GM20000 (cell line): ENCODE measurements around the gene SUV39H1.

ENCODE experiments used
- DNase-seq: peaks from one replicate; pipeline ENCODE4 v3.0.0; 2012; ENCODE audit warnings: low spot score
- TF ChIP-seq, protein P1 (sequence below): IDR thresholded peaks from 2 replicates; pipeline ENCODE4 v1.5.1; 2012; ENCODE audit warnings: mild to moderate bottlenecking, control low read depth; ENCODE audit errors: extremely low read depth, missing control alignments

SUV39H1 gene

DNA sequence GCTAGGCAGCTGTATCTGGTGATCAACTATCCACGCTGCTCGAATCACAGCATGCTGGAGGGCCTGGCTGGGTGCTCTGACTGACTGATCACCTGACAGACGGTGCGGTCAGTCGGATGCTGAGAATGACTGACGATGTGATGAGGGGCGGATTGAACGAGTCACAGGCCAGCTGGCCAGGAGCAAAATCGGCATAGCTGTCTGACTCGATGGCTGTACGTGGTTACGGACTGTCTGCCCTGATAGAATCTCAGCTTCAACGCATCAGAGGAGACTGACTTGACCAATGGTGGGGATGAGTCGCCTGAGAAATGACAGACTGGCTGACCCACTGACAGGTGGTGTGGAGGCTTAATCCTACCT, 1.0 kb upstream of the SUV39H1 start:
- peak; percentile 31 for DNase-seq
- TF ChIP-seq, protein P1, sequence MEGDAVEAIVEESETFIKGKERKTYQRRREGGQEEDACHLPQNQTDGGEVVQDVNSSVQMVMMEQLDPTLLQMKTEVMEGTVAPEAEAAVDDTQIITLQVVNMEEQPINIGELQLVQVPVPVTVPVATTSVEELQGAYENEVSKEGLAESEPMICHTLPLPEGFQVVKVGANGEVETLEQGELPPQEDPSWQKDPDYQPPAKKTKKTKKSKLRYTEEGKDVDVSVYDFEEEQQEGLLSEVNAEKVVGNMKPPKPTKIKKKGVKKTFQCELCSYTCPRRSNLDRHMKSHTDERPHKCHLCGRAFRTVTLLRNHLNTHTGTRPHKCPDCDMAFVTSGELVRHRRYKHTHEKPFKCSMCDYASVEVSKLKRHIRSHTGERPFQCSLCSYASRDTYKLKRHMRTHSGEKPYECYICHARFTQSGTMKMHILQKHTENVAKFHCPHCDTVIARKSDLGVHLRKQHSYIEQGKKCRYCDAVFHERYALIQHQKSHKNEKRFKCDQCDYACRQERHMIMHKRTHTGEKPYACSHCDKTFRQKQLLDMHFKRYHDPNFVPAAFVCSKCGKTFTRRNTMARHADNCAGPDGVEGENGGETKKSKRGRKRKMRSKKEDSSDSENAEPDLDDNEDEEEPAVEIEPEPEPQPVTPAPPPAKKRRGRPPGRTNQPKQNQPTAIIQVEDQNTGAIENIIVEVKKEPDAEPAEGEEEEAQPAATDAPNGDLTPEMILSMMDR, result no peak

DNA sequence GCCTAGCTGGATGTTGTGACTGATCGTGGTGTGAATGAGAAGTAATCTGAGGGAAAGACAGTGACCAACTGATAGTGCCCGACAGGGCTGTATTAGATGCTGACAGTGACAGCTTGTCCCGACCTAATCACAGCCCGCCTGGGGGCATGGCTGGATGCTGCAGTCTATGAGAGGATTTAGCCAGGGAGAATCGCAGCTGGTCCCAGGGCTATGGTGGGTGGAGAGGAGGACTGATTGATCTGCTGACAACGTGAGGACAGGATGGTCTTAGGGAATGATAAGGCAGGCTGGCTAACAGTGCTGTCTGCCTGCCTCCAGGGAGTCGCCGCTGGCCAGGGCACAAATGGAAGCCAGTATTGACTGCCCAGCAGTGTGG, 621 bp upstream of the SUV39H1 start:
- DNase-seq, result peak; percentile 17
- TF ChIP-seq, protein P1, result no peak

DNA sequence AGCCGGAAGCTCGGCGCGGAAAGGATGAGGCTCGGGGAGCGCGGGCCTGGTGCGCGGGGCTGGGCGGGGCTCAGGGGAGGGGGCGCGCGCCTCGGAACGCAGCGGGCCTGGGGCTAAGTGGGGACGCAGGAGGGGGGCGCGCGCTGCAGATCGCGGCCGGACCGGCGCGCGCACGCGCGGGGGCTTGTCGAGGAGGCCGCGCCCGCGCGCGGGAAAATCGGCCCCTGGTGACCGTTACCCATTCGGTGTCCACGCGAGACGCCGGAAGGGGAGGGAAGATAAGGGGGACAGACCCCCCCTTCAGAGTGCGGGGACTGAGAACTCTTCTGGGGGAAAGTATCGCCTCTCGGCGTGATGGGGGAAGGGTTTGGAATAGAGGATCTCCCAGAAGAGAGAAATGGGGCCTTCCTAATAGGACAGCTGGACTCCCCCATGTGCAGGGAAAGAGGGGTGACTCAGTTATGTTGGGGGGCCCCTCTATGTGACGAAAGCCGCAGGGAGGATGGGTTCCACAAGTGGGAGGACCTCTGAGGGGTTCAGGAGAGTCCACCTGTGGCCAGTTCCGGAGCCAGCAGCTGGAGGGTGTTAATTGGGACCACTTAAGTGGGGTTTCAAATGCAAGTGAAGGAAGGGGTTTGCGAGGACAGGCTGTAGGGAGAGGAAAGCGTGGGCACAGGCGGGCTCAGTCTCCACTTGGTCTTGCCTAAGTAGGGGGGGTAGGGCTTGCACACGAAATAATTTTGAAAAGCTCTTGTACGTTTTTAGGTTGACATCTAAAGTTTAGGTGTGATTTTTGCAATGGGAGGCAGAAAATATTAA, 584 bp downstream of the SUV39H1 start:
- TF ChIP-seq, protein P1, result no peak
- peak; percentile 65 for DNase-seq

DNA sequence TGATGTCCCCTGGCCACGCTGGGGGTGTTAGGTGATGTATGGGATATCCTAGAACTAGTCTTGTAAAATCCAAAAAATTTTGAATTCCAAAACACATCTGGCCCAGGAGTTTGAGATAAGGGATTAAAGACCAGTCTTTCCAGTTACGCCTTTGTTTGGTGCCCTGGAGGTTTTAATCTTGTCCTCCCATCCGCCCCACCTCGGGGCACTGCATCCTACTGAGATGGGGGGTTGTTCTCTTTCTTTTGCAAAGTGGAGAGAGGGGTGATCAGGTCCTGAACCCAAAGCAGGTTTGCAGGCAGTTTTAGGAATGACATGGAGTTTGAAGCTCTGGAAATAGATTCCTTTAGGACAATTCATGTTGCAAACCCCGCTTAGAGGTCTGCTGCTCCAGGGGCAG, 1.8 kb downstream of the SUV39H1 start:
- TF ChIP-seq, protein P1, result no peak
- no peak for DNase-seq

DNA sequence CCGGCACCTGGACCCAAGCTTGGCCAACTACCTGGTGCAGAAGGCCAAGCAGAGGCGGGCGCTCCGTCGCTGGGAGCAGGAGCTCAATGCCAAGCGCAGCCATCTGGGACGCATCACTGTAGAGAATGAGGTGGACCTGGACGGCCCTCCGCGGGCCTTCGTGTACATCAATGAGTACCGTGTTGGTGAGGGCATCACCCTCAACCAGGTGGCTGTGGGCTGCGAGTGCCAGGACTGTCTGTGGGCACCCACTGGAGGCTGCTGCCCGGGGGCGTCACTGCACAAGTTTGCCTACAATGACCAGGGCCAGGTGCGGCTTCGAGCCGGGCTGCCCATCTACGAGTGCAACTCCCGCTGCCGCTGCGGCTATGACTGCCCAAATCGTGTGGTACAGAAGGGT, 3.7 kb downstream of the SUV39H1 start:
- no peak for DNase-seq

DNA sequence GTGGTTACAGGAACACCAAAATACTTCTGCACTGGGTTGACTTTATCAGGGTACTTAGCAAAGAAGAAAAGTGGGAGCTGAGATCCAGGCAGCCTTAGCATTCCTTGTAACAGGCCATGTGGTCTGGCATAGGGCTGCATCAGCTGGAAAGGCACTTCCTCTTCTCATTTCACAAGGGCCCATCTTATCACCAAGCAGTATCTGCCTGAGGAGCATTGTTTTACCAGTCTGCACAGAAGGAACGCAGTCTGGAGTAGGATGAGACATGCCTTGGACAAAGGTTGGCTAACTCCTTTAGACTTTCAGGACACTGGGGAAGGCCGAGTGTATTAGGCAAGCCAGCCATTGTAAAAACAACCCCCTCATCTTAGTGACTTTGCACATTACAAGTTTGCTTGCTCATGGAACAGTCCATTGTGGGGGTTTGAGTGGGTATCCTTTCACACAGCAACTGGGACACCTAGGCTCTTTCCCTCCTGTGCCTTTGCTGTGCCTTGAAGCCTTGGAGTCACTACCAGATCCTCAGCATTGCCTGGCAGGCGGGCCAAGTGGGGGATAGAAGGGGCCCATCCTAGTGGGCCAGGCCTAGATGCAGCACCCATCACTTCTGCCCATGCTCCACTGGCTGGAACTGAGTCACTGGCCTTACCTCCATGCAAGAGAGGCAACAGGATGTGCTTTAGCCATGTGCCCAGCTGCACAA, 4.6 kb downstream of the SUV39H1 start:
- TF ChIP-seq, protein P1, result no peak
- DNase-seq, result no peak

More for the DNA sequence above, 3.7 kb downstream of the SUV39H1 start:
- TF ChIP-seq, protein P1, result no peak

DNA sequence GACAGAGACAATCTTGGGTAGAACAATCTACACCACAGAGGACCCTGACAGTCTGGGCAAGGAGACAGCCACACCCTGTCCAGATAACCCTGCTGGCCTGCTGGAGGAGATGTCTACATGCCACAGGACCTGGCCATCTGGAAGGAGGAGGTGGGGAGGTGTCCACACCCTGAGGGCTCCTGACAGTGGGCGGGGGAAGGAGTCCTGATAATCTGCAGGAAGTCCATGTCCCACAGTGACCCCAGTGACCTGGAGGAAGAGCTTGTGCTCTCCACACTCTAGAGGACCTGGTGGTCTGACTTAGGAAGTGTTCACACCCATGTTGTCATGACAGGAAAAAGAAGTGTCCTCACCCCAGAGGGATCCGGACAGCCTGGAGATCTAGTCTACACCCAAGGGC, 5.5 kb downstream of the SUV39H1 start:
- TF ChIP-seq, protein P1, result no peak
- DNase-seq, result no peak
